Panc1 (cell line): ENCODE measurements around the gene IQSEC1.

Source experiments
- CTCF ChIP-seq: fragments of 450-650 bp; IDR thresholded peaks from 2 replicates; pipeline ENCODE4 v1.5.1; 2017; ENCODE audit warnings: mild to moderate bottlenecking
- POLR2AphosphoS5 ChIP-seq: IDR thresholded peaks from 2 replicates; pipeline ENCODE4 v1.6.1; 2012; ENCODE audit warnings: mild to moderate bottlenecking, low read depth, low read length, moderate library complexity
- SIN3A ChIP-seq: IDR thresholded peaks from 2 replicates; pipeline ENCODE4 v1.6.1; 2012; ENCODE audit warnings: low read depth, mild to moderate bottlenecking, low read length, moderate library complexity, borderline replicate concordance; ENCODE audit not compliant: insufficient read depth
- TCF7L2 ChIP-seq: IDR thresholded peaks from 2 replicates; pipeline ENCODE4 v1.6.1; 2011; ENCODE audit warnings: mild to moderate bottlenecking, low read depth, low read length, inconsistent platforms

GRCh38 chr3:12879191-12879815 is 193.9 kb downstream of the IQSEC1 start:
- TF ChIP-seq CTCF (no peak), POLR2AphosphoS5 (no peak), TCF7L2 (no peak), SIN3A (no peak)
